Measurements from ENCODE around the gene MLXIPL.

- TF ChIP-seq CTCF (conservative IDR thresholded peaks at IDR 0.05; ENCODE audit: low read depth, low read length) (no peak), EZH2 (IDR thresholded peaks at IDR 0.05; ENCODE audit: borderline replicate concordance, low read depth, low read length, poor library complexity, severe bottlenecking) (no peak)
These were observed 22.7 kb upstream of the MLXIPL start for GRCh38 chr7:73646785-73647724.
